Measurements from ENCODE around the gene TMEM243.

GRCh38 chr7:87213252-87213651 lies 6.3 kb downstream of the TMEM243 start:
- TF ChIP-seq CTCF (IDR thresholded peaks at IDR 0.05; ENCODE audit: poor library complexity) = no peak
- no peak for TF ChIP-seq EZH2 (IDR thresholded peaks at IDR 0.05; ENCODE audit: borderline replicate concordance)
